ENCODE measurements around the gene ANKRD33. TPM values are rescaled to one million over a fixed set of nuclear protein-coding genes. Genes with fewer than 3 reads are reported as not detected.

The ANKRD33 gene
- polyA plus RNA-seq, 1 of the 3 experiments (the other 2 are of a cell fraction) = not detected

- TF ChIP-seq, protein P1, sequence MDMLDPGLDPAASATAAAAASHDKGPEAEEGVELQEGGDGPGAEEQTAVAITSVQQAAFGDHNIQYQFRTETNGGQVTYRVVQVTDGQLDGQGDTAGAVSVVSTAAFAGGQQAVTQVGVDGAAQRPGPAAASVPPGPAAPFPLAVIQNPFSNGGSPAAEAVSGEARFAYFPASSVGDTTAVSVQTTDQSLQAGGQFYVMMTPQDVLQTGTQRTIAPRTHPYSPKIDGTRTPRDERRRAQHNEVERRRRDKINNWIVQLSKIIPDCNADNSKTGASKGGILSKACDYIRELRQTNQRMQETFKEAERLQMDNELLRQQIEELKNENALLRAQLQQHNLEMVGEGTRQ (IDR thresholded peaks at IDR 0.05; ENCODE audit: borderline replicate concordance, low read depth, low read length) = no peak
- no peak for TF ChIP-seq TAF1 (IDR thresholded peaks at IDR 0.05; ENCODE audit: borderline replicate concordance, low read depth, low read length)
- no peak for TF ChIP-seq ELF1 (IDR thresholded peaks at IDR 0.05)
These were observed 15.3 kb upstream of the ANKRD33 start (continued) for GRCh38 chr12:51872689-51872981.

- no peaks in the 10 kb centered on the region for H3K36me3 ChIP-seq (replicated peaks in 1 of 2; ENCODE audit: control insufficient read depth in 1 of 2, insufficient read depth in 2 of 2, low read length in 1 of 2)
- H3K4me1 ChIP-seq (ENCODE audit: control insufficient read depth in 1 of 2, insufficient read depth in 2 of 2, low read depth in 1 of 2, low read length in 1 of 2) = peaks cover 0 to 34% of the 10 kb centered on the region in 2 experiments; a peak in 1 of 4 replicates
- ChIA-PET CTCF (interaction anchor here (1.1 to 18.2 kb wide), 11 partner anchors 10 to 455 kb away, joined by 3 to 194 read pairs (median 20); partner anchors contain the start of gene FIGNL2), POLR2A (no interaction called here)
- no peak overlapping the region for H3K27ac ChIP-seq (ENCODE audit: low read depth in 2 of 2, low read length in 1 of 2)
- H3K9me2 ChIP-seq = no peaks in the 10 kb centered on the region
- no peak overlapping the region for H2AFZ ChIP-seq (ENCODE audit: low read depth)
- no peaks in the 10 kb centered on the region for H3K79me2 ChIP-seq (ENCODE audit: insufficient read depth)
- H3K4me3 ChIP-seq (ENCODE audit: low read depth in 2 of 2, low read length in 1 of 2) = no peak overlapping the region
- no peak overlapping the region for H3K4me2 ChIP-seq
- no peak for TF ChIP-seq TAF1 (IDR thresholded peaks at IDR 0.05; ENCODE audit: borderline replicate concordance, low read depth, low read length)
- TF ChIP-seq, protein P2, sequence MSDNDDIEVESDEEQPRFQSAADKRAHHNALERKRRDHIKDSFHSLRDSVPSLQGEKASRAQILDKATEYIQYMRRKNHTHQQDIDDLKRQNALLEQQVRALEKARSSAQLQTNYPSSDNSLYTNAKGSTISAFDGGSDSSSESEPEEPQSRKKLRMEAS (IDR thresholded peaks at IDR 0.05; ENCODE audit: low read depth) = no peak
- no peak for TF ChIP-seq CTCF (IDR thresholded peaks at IDR 0.05)
- no peak for TF ChIP-seq PBX3 (IDR thresholded peaks at IDR 0.05)
- TF ChIP-seq JUND (IDR thresholded peaks at IDR 0.05) = no peak
- no peak for TF ChIP-seq RFX5 (IDR thresholded peaks at IDR 0.05; ENCODE audit: low read length)
- TF ChIP-seq RXRA (IDR thresholded peaks at IDR 0.05; ENCODE audit: borderline replicate concordance, low read depth) = no peak
- no peak for TF ChIP-seq TCF12 (IDR thresholded peaks at IDR 0.05)
- no peak for TF ChIP-seq NFIC (IDR thresholded peaks at IDR 0.05; ENCODE audit: borderline replicate concordance)
- TF ChIP-seq, protein P1 (IDR thresholded peaks at IDR 0.05; ENCODE audit: borderline replicate concordance, low read depth, low read length) = no peak
- no peak for DNase-seq
- 81% methylated on average over 8 of the region's 8 CpGs for WGBS (ENCODE audit: low lambda C conversion rate)
- no peaks in the 10 kb centered on the region for H4K20me1 ChIP-seq (ENCODE audit: insufficient read depth)
- no peaks in the 10 kb centered on the region for H3F3A ChIP-seq (replicated peaks; ENCODE audit: insufficient read depth)
- no peaks in the 10 kb centered on the region for H3K9me3 ChIP-seq
- H3K9ac ChIP-seq = no peak overlapping the region
- no peaks in the 10 kb centered on the region; the same call in 1 of the 2 replicates for H3K27me3 ChIP-seq (ENCODE audit: insufficient read depth)
These were observed 14.5 kb upstream of the ANKRD33 start for GRCh38 chr12:51873251-51873994.

Data from SK-N-SH (cell line).